HG03039 (cell line): ENCODE data around the gene PPY.
"Not testable (repeated sequence)": the region's sequence is repeated elsewhere in the genome, so short reads cannot be mapped to it uniquely, and the experiment has no call there.

Experiments used
- ATAC-seq: cut with Tn5 transposase; IDR thresholded peaks from one replicate; pipeline ENCODE4 v1.9.1; 2021; ENCODE audit warnings: mild to moderate bottlenecking, moderate library complexity; ENCODE audit not compliant: unreplicated experiment

The PPY gene

GRCh38 chr17:43907425-43907981, 34.8 kb downstream of the PPY start, which contains the start of gene MPP2:
MPP2 (minus strand) TSS chr17:43907536; CDS start chr17:43904460, 3,076 bp downstream.
- no peak for ATAC-seq

DNA sequence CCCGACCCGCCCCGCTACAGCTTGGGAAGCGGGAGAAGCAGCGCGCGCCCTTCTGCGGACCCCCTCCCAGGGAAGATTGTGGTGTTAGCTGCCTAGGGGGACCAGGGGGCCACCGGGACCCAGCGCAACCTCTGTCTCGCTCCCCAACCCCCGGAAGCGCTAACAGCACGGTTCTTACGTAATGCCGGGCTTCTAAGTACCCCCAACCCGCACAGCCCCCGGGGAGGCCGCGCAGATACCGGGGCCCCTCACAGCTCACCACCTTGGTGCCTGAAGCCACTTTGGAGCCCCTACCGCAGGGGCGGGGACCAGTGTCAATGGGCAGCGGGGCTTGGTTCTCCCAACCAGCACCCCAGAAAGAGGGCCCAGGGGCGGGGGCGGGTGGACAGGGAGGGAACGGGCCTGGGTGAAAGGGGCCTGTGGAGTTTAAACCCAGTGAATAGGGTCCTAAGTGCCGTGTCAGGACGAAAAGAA, 35.3 kb downstream of the PPY start:
- no peak for ATAC-seq

DNA sequence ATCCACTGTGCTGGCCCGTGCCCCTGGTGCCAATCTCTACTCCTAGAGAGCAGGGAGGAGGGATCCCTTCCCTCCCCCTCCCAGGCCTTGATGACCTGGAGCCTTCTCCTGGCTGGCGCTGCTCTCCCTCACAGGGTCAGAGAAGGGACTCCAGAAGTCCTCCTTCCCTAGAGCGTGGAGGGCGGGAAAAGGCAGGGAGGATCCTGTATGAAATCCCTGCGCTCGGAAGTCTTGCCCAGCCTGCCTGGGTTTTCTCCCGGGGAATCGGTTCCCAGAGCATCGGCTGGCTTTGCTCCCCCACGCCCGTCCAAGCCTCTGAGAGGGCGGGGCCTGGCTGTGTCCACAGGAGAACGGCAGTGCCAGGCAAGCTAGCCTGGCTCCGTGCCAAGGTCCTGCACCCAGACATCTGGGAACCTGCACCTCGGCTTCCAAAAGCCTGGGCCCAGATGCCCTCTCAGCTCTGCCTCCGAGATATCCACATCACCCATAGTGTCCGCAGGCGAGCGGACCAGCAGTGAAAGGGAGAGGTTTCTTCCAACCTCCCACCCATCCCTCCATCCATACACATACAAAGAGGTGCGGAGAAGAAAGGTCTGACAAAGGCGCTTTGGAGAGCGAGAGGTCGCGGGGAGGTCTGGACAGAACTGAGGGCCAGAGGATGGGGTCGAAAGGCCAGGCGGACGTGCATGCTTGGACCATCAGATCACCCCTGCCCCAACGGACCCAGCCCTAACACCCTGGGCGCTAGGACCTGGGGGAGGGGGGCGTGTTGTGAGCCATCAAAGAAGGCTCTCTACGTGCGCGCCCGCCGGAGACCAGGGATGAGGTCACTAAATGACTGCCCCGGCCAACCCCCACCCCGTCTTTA, 36.1 kb downstream of the PPY start:
- no peak for ATAC-seq

GRCh38 chr17:43905400-43905984, 36.8 kb downstream of the PPY start:
- no peak for ATAC-seq

GRCh38 chr17:43901861-43902589, 40.3 kb downstream of the PPY start:
- ATAC-seq: no peak

DNA sequence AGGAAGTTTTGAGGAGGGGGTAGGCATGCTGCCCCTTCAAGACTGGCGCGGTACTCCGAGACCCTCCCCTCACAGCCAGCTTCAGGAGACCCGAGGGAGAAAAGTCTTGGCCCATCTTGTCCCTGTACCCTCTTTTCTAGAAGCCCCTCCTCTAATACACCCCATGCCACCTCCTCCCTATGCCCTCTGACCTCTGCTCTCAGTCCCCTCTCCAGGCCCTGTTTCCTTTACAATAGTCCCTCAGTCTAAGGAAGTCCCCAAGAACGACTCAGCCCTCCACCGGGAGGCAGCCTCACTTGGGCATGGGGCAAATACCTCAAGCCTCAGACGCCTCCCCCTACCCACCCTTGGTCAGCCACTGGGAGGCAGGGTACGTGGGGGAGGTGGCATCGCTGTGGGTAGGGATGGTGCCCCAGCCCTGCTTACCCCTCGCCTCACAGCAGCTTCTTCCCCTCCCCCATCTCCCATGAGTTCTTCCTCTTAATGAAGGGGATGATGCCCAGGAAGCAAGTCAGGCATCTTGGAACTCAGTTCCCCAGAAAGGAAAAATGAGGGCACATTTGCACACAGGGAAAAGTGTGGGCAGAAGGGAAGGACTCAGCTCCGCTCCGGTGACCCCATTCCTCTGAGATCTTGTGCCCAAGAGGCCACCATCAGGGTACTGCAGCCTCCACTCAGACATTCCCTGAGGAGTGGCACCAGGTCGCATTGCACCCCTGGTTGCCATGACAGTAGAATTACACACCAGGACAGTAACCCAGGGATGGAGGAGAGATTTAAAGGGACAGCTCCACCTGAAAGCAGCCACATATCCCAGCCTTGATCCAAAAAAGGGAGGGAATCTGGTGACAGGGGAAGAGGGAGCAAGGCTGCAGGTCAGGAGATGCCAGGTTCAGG, 41.2 kb downstream of the PPY start:
- ATAC-seq: no peak

GRCh38 chr17:43900183-43900857, 42.0 kb downstream of the PPY start:
- ATAC-seq: peak; percentile 71

- no peak for ATAC-seq
Observed at GRCh38 chr17:43898446-43898845, 43.8 kb downstream of the PPY start.

GRCh38 chr17:43897831-43898230, 44.4 kb downstream of the PPY start:
- ATAC-seq: no peak

GRCh38 chr17:43894494-43894893, 47.8 kb downstream of the PPY start:
- not testable (repeated sequence) for ATAC-seq

GRCh38 chr17:43892647-43892952, 49.7 kb downstream of the PPY start:
- ATAC-seq: no peak

- ATAC-seq: no peak
Observed at GRCh38 chr17:43891851-43892646, 50.2 kb downstream of the PPY start.
